ENCODE results near the gene IFNL2.

DNA sequence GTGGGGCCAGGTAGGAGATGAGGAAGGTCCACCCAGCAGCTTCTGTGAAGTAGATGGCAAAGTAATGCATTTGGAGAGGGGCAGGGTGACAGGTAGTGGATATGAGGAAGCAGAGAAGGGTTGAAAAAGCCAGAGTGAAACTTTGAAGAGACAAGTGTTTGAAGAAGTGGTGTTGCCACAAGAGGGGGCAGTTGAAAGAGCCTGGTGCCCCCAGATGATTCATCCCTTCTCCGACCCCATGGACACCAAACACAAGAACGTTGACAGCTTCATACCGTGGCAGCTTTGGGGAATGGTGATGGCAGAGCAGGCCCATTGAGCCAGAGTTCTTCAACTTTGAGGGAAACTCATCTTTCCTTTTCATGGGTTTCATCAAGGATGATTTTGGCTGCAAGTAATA is 43.3 kb upstream of the IFNL2 start:
- TF ChIP-seq, protein P1, sequence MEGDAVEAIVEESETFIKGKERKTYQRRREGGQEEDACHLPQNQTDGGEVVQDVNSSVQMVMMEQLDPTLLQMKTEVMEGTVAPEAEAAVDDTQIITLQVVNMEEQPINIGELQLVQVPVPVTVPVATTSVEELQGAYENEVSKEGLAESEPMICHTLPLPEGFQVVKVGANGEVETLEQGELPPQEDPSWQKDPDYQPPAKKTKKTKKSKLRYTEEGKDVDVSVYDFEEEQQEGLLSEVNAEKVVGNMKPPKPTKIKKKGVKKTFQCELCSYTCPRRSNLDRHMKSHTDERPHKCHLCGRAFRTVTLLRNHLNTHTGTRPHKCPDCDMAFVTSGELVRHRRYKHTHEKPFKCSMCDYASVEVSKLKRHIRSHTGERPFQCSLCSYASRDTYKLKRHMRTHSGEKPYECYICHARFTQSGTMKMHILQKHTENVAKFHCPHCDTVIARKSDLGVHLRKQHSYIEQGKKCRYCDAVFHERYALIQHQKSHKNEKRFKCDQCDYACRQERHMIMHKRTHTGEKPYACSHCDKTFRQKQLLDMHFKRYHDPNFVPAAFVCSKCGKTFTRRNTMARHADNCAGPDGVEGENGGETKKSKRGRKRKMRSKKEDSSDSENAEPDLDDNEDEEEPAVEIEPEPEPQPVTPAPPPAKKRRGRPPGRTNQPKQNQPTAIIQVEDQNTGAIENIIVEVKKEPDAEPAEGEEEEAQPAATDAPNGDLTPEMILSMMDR (IDR thresholded peaks at IDR 0.05): no peak
- no peak for TF ChIP-seq POLR2A (IDR thresholded peaks at IDR 0.05)
- no peak for TF ChIP-seq POLR2AphosphoS5 (IDR thresholded peaks at IDR 0.05)
- no peak for TF ChIP-seq EP300 (IDR thresholded peaks at IDR 0.05)
